ENCODE data around the gene RASA4B.
"Not testable (repeated sequence)": the region's sequence is repeated elsewhere in the genome, so short reads cannot be mapped to it uniquely, and the experiment has no call there.

GRCh38 chr7:102479209-102479584 lies 38.4 kb downstream of the RASA4B start:
- not testable (repeated sequence) for TF ChIP-seq CTCF (IDR thresholded peaks at IDR 0.05; ENCODE audit: insufficient read depth, low read length); GABPA (IDR thresholded peaks at IDR 0.05; ENCODE audit: low read depth)

All from HL-60 (cell line).